Neutrophil (primary cell): ENCODE data around the gene TBX4.
"Not testable (repeated sequence)": the region's sequence is repeated elsewhere in the genome, so short reads cannot be mapped to it uniquely, and the experiment has no call there.

Source experiments
- H3K27ac ChIP-seq: fragments of 200-600 bp; sonication (generic); 2 replicates; pipeline ENCODE4 v1.5.1; 2016; ENCODE audit warnings: mild to moderate bottlenecking, moderate library complexity
- H3K27me3 ChIP-seq: fragments of 200-600 bp; sonication (generic); 2 replicates; pipeline ENCODE4 v1.6.0; 2016; ENCODE audit warnings: mild to moderate bottlenecking
- H3K36me3 ChIP-seq: fragments of 200-600 bp; sonication (generic); 2 replicates; pipeline ENCODE4 v1.5.1; 2017
- H3K4me1 ChIP-seq, 2 experiments: fragments of 200-600 bp in 1 of 2; sonication (generic) in 1 of 2; 1 replicate in 1 of 2; 2 replicates in 1 of 2; pipeline versions ENCODE4 v1.5.1 to v1.6.1; 2013 to 2016; ENCODE audit warnings: low read depth in 1 of 2, low read length in 1 of 2, mild to moderate bottlenecking in 1 of 2, moderate library complexity in 1 of 2; ENCODE audit not compliant: control insufficient read depth in 1 of 2, insufficient read depth in 1 of 2
- H3K4me3 ChIP-seq, 2 experiments: fragments of 200-600 bp in 1 of 2; sonication (generic) in 1 of 2; 1 replicate in 1 of 2; 2 replicates in 1 of 2; pipeline ENCODE4 v1.5.1; 2013 to 2016; ENCODE audit warnings: low read depth in 1 of 2, low read length in 1 of 2, mild to moderate bottlenecking in 1 of 2, moderate library complexity in 1 of 2
- H3K9me3 ChIP-seq: fragments of 200-600 bp; sonication (generic); 2 replicates; pipeline ENCODE4 v1.5.1; 2016
- CTCF ChIP-seq: fragments of 200-600 bp; sonication (generic); IDR thresholded peaks from 2 replicates; pipeline ENCODE4 v1.5.1; 2016; ENCODE audit warnings: antibody characterized with exemption

The TBX4 gene

GRCh38 chr17:61488878-61489718, 36.9 kb downstream of the TBX4 start:
- Histone ChIP-seq H3K9me3 (no peaks in the 10 kb centered on the region), H3K27ac (no peak overlapping the region), H3K36me3 (no peaks in the 10 kb centered on the region), H3K4me1 (no peaks in the 10 kb centered on the region), H3K4me3 (no peak overlapping the region), H3K27me3 (peaks cover 20% of the 10 kb centered on the region)
- no peak for TF ChIP-seq CTCF

GRCh38 chr17:61489719-61490490, 37.7 kb downstream of the TBX4 start:
- Histone ChIP-seq H3K27ac (no peak overlapping the region), H3K9me3 (no peaks in the 10 kb centered on the region), H3K4me3 (no peak overlapping the region), H3K36me3 (no peaks in the 10 kb centered on the region), H3K27me3 (peaks cover 28% of the 10 kb centered on the region), H3K4me1 (no peaks in the 10 kb centered on the region)
- no peak for TF ChIP-seq CTCF

GRCh38 chr17:61490540-61490975, 38.3 kb downstream of the TBX4 start:
- Histone ChIP-seq H3K27ac (no peak overlapping the region), H3K4me3 (no peak overlapping the region), H3K27me3 (peaks cover 35% of the 10 kb centered on the region), H3K36me3 (no peaks in the 10 kb centered on the region), H3K4me1 (no peaks in the 10 kb centered on the region), H3K9me3 (no peaks in the 10 kb centered on the region)
- no peak for TF ChIP-seq CTCF

- H3K36me3 ChIP-seq = no peaks in the 10 kb centered on the region
- peaks cover 44% of the 10 kb centered on the region for H3K27me3 ChIP-seq
- no peak overlapping the region for H3K4me3 ChIP-seq
- H3K4me1 ChIP-seq = no peaks in the 10 kb centered on the region
- no peak overlapping the region for H3K27ac ChIP-seq
- TF ChIP-seq CTCF = no peak
- no peaks in the 10 kb centered on the region for H3K9me3 ChIP-seq
Measured at GRCh38 chr17:61491981-61492380, 39.8 kb downstream of the TBX4 start.

GRCh38 chr17:61492759-61493526, 40.7 kb downstream of the TBX4 start:
- Histone ChIP-seq H3K27me3 (peaks cover 49% of the 10 kb centered on the region), H3K27ac (no peak overlapping the region), H3K4me3 (no peak overlapping the region), H3K36me3 (no peaks in the 10 kb centered on the region), H3K4me1 (no peaks in the 10 kb centered on the region), H3K9me3 (no peaks in the 10 kb centered on the region)
- no peak for TF ChIP-seq CTCF

- not testable (repeated sequence) for H3K4me1 ChIP-seq, H3K27ac ChIP-seq, H3K36me3 ChIP-seq, H3K4me3 ChIP-seq, H3K9me3 ChIP-seq
- peaks cover 49% of the 10 kb centered on the region for H3K27me3 ChIP-seq
Measured at GRCh38 chr17:61493830-61494324, 41.7 kb downstream of the TBX4 start.
